HG03039 (cell line): ENCODE measurements around the gene SERPINB7.
"Not testable (repeated sequence)": the region's sequence is repeated elsewhere in the genome, so short reads cannot be mapped to it uniquely, and the experiment has no call there.

Source experiments
- ATAC-seq: cut with Tn5 transposase; IDR thresholded peaks from one replicate; pipeline ENCODE4 v1.9.1; 2021; ENCODE audit warnings: mild to moderate bottlenecking, moderate library complexity; ENCODE audit not compliant: unreplicated experiment

Gene SERPINB7, protein sequence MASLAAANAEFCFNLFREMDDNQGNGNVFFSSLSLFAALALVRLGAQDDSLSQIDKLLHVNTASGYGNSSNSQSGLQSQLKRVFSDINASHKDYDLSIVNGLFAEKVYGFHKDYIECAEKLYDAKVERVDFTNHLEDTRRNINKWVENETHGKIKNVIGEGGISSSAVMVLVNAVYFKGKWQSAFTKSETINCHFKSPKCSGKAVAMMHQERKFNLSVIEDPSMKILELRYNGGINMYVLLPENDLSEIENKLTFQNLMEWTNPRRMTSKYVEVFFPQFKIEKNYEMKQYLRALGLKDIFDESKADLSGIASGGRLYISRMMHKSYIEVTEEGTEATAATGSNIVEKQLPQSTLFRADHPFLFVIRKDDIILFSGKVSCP

DNA sequence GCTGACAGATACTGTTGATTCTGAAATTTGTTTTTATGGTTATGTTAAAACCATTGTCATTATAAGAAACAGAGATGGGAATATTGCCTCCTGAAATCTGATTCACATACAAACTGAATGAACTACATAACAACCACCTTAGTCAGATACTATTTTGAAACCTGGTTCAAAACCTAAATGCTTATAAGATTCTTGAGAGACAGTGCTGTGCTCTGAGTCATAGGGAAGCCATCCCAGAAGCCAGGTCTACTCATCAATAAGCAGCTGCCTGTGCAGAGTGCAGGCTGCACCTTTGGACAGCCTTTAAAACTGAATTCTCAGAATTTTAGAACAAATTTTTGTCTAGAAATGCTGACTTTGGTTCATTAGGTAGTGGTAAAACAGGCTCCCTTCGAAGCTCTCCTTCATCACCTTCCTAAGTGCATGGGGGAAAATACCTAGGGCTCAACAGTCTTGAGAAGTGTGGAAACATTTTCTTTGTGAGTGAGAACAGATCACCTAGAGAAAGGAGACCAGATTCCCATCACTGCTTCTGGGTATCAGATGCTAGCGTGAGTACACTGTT is at the start of gene SERPINB7:
TSS of gene SERPINB7 (plus strand) at position 253 of the 565 bp plus-strand sequence. CDS start 6,955 bp downstream, outside the sequence.
- ATAC-seq, result no peak

DNA sequence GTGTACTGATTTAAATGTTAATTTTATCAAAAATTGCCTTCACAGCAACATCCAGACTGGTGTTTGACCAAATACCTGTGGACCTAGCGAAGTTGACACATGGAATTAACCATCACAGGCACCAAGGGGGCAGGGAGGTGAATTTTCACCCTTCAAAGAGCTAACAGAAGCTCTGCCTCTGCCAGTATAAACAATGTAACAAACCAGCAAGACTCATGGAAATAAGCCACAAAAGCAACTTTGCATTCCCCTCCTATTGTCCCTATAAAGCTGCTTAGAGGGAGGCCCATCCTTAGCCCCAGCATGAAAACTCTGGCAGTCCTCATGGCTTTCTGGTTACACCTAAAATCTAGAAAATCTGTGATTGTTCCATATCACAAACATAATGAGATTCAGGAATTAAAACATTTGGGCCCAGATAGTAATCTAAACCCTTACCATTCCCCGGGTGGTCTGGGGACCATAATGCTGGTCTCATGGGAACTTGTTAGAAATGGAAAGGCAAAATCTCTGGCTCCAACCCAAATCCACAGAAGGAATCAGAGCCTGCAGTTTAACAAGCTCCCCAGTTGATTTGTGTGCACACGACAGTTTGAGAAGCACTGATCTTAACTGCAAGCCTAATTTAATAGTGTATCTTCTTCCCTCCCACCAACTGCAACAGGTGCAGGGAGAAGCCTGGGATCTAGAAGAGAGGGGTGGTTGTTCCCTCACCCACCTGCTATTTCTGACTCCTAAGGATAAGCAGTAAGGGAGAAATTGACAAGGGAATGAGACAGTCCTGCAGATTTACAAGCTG is 49.3 kb upstream of the SERPINB7 start:
- ATAC-seq, result no peak

DNA sequence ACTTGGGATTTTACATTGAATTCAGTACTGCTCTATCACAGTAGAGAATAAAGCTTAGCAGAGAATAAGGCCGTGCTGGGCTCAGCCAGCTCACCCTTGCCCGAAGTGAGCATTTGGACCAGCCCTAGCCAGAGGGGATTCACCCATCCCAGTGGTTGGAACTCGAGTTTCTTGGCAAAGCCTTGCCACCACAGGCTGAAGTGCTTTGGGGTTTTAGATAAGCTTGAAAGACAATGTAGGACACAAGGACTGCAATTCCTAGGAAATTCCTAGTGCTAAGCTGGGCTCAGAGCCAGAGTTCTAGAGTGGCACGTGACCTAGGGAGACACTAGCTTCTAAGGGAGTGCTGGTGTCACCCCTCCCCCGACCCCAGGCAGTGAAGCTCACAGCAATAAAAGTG is 44.4 kb upstream of the SERPINB7 start:
- ATAC-seq, result no peak

DNA sequence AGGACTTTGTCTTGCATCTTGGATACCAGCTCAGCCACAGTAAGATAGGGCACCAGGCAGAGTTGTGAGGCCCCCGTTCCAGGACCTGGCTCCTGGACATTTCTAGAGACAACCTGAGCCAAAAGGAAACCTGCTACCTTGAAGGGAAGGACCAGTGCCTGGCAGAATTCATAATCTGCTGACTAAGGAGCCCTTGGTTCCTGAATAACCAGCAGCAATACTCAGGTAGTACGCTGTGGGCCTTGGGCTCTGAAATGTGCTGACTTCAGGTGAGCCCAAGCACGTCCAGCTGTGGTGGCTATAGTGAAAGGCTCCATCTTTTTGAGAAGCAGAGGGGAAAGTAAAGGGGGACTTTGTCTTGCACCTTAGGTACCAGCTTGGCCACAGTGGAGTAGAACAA is 44.0 kb upstream of the SERPINB7 start:
- ATAC-seq, result no peak

DNA sequence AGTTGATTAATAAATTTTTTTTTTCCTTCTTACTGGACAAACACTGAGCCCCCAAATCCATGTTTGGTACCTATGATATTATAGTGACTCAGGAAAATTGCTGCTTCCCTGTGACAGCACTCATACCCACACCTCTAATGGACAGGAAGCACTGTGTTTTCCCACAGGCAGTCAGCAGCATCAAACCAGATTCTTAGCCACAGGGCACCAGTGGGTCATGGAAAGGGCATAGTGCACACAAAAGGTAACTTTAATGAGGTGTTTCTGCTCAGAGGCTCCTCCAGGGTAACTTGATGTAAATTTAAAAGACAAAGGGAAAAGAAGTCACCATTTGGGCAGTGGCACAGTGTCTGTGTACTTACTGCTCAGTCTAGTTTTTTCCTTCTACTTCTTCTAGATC is 38.3 kb upstream of the SERPINB7 start:
- no peak for ATAC-seq

DNA sequence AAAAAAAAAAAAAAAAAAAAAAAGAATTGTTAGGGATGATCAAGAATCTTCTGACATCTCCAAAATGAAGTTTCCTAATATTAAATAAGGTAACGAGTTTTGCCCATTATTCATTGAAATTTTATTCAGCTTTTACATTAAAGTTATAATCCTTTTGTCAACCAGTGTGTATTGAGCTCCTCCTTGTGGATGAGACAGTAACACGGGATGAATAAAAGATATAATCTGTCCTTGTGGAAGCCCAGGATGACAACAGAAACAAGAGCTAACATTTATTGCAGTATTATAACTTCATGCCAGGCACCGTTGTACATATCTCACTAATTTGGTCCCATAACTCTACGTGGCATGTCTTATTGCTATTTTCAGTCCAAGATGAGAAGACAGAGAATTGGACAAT is 33.4 kb upstream of the SERPINB7 start:
- no peak for ATAC-seq

DNA sequence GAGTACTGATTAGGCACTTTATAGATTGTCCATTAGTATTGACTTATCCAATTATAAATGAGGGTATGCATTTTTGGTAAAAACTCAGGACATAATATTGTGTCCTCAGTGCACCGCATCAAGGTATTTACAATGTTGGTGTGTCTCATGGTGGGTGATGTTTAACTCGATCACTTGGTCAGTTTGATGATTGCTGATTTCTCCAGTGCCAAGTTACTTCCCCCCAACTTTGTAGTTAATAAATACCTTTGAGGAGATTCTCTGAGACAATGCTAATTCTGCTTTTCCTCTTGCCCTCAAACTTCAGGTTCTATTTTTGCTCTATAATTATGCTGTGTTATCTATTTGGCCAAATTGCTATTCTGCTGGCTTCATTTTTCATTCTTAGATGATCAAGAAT is 28.2 kb upstream of the SERPINB7 start:
- ATAC-seq, result no peak

DNA sequence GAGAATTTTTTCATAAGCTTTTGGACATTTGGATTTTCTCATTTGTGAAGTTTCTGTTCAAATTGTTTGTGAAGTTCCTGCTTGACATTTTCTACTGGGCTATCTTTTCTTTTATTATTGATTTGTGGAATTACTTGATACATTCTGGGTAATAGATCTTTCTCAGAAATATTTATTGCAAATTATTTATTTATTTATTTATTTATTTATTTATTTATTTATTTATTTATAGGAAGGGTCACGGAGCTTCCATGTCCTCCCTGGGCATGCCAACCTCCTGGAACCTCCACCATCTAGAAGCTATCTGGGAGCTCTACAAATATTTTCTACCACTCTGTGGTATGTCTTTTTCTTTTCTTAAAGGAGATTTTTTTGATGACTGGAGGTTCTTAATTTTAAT is 25.7 kb upstream of the SERPINB7 start:
- ATAC-seq, result no peak

DNA sequence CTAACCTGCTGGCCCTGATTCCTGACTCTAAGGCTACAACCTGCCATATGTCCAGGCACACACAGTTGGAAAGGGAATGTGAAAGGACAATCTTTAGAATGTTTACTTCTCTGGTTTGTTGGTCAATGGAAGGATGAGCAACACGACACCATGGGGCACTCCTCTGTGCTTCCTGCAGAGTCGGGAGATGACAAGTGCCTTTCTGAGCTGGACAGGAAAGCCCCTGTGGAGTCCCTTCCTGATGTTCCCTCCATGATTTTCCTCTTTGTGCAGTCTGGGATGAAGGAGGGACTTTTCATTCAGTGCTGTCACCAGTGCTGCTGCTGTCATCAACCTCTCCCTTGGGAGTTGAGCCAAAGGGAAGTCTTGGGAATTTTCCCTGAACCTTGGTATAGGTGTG is 22.6 kb upstream of the SERPINB7 start:
- no peak for ATAC-seq

DNA sequence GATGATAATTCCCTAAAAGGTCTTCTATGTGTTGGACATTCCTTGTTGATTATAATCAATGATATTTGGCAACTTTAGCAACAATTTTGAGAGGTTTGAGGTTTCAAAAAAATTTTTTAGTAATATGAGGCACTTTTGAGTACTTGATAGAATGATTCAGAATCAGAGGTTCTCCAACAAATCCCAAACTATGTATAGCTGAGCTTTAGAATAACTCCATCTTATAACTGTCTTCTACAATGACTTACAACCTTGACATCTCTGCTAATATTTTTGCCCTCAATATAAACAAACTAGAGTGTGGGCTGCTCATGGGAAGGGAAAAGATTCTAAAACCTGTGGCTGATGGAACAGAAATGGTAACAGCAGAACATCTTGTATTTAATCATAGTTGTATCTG is 21.5 kb upstream of the SERPINB7 start:
- no peak for ATAC-seq

DNA sequence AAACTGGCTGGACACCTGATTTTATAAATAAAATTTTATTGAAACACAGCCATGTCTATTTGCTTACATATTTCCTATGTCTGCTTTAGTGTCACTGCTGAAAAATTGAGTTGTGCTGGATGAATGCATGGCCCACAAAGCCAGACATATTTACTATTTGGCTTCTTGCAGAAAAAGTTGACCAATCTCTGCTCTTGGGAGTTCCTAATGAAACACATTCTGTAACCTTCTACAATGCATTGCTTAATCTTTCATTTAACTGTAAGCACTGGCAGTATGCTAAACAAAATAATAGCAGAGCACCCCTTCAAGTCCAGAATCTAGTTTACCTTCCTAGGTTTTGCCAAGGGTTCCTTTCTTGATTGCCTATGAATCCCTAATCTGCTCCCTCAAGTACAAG is 17.7 kb upstream of the SERPINB7 start:
- ATAC-seq, result no peak

DNA sequence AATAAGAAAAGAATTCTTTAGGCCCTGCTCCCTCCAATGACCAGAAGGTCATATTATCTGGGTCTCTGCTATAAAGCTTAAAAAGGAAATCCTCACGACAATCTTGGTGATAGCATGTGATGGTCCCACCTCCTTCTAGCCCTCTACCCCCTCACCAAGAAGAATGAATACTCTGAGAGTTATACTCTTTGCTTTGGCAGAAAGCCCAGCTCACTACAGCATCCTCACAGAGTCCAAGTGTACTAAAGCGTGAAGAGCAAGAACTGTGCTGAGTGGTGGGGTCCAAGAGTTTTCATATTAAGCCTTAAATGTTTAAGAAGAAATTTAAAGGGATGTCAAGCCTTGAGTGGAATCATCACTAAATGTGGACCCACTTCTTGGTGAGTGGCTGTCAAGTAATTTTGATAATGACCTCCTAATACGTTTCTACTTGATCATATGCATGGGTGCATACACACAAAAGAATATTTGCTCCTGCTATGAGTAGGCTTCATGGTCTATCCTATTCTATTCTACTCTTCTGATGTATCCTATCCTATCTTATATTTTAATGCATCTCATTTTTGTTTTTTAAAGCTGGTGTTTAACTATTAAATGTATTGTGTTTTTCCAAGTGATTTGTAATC is 16.5 kb upstream of the SERPINB7 start:
- ATAC-seq, result no peak

DNA sequence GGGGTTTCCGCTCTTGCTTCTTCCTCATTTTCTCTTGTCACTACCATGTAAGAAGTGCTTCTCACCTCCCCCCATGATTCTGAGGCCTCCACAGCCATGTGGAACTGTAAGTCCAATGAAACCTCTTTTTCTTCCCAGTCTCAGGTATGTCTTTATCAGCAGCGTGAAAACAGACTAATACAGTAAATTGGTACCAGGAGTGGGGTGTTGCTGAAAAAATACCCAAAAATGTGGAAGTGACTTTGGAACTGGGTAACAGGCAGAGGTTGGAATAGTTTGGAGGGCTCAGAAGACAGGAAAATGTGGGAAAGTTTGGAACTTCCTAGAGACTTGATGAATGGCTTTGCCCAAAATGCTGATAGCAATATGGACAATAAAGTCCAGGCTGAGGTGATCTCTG is 15.4 kb upstream of the SERPINB7 start:
- not testable (repeated sequence) for ATAC-seq

DNA sequence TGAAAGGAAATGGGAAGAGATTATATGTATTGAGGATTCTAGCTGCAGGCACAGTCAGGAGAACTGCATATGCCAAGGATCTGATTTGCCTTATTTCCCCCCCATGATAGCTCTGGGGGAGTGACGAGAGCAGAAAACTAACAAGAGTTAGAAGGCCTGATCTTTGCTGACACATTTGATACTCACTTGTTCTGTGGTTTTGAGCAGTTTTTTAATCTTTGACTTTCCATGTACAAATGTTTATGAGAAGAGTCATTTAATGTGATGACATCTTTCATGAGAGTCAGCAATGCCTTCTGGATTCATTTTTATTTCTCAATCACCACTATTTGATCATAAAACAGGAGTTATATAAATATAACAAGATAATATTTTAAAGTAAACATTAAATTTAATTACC is 12.7 kb upstream of the SERPINB7 start:
- ATAC-seq, result no peak

DNA sequence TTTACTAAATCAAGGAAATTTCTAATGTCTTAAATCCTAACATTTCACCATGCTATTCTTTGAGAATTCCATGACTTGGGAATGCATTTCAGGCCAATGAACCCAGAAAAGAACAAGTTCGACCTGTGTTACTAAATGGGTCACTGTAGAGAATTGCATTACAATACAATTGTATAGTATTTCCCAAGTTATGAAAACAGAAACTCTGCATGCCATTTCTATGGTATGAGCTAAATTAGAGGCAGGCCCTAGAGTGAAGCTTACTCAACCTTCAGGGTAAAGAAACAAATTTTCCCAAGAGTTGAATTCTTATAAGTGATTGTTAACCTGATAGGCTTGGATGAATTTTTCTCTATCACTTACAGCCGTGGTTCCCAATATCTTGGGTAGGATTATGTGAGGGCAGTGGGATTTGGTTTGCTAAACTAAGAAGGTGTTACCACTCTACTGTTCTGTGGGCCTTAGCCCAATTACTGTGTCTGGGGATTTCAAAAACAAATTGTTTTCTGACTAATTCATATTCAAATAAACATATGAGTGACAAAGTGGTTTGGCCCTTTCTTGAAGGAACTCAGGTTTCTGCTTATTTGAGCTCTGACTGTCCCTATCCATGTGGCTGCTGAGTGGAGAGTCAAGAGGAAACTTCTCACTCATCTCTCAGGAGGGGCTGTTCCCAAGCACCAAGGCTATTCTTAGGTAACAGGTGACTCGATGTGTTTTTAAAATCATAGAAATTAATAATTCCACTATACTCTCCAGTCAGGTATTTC is 11.2 kb upstream of the SERPINB7 start:
- no peak for ATAC-seq

DNA sequence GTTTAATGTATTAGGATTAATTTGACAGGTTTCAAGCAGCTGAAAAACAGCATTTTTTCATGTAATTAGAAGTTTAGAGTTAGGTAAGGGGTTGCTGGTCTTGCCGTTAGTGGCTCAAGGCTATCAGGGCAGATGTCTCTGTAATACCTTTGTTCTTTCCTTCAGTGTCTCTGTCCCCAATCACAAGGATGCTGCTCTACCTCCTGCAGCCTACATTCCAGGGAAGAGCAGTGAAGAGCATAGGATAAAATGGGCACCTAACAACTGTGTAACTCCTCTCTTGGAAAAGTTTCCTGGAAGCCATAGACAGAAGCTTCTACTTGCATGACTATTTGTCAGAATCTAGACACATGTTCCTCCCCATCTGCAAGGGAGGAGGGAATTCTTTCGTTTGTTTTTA is 9.4 kb upstream of the SERPINB7 start:
- no peak for ATAC-seq

DNA sequence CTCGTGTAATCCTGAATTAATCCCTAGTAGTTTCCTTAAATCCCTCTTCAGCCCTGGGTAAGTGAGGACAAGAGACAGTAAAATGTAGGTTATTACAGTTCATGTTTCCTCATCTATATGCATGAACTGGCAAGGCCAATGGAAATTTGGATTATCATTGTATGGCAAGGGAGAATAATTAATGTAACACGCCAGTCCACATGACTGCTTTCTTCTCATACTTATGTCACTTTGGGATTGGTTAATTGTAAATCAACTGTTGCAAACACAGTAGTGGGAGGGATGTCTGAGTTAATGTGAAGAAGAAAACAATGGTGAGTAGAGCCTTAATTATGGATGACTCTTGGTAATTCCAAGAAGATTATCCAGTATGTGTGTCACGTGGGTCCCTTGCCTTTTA is 1.7 kb upstream of the SERPINB7 start:
- ATAC-seq, result no peak

DNA sequence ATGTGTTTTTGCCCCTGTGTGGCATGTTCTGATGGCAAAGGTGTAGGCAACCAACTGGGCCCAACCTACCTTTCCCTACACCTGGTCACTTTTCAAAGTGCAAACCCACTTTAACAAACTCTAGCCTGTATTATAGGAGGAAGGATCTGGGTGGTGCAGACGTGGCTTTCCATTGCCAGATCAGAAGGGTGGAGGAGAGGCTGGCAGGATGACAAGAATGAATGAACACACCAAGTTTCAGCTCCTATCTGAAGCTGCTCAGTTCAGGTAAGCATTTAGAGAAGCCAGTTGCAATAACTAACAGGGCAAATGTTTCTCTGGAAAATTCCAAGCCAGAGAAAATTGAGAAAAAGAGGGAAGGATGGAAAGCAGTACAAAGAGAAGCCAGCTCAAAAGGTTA is 707 bp upstream of the SERPINB7 start:
- no peak for ATAC-seq

DNA sequence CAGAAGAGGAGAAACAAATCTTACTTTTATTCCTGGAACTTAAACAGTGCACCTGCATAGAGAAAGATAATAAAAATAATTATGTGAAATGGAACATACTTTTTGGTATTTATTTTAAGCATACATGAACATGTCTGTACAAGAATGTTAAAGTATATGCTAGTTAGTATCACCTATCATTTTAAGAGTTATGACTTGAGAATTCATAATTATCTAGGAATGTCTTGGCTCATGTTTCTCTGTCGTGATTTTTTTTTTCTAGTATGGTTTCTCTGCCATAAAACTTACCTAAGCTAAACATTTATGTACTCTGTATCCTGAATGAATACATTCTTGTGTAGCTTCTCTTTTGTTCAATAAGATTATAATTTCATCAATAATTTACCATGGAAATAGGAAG is 4.2 kb downstream of the SERPINB7 start:
- ATAC-seq, result no peak

DNA sequence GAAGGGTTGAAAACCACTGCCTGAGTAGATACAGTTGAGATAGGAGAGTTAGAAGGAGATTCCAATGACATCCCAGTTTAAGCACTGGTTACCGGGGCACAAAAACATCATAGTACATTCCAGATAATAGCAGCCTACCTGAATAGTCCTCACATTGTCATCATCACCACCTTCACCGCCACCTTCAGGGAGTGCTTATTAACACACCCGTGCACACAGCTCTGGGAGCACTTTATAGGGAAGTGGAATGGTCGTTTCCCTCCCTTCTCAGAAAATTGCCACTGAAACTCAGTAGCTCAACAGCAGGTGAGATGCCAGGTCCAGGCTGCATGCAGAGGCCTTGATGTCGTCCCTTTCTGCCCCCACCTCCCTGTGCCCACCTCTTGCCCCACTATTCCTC is 8.2 kb downstream of the SERPINB7 start:
- ATAC-seq, result no peak
